Heart left ventricle (tissue), 16 donors: ENCODE data around the gene NEK5. TPM values are rescaled to one million over a fixed set of nuclear protein-coding genes. Genes with fewer than 3 reads are reported as not detected.

Experiments used
- ATAC-seq, 4 donors: fragments of 200-7000 bp; cut with Tn5 transposase; one replicate each; pipeline ENCODE4 v1.9.1; 2020 to 2022; ENCODE audit warnings: moderate library complexity in 4 of 4, mild to moderate bottlenecking in 3 of 4, moderate number of reproducible peaks in 1 of 4
- DNase-seq, 5 donors: peaks; one replicate each; pipeline ENCODE4 v3.0.0-alpha.2; 2020
- H3K27ac ChIP-seq, 12 donors: fragments of 200-600 bp; sonication (generic) in 4 of 12; one replicate each; pipeline versions ENCODE4 v1.5.0 to v1.8.0; 2016 to 2022; ENCODE audit warnings: mild to moderate bottlenecking in 2 of 12
- H3K27me3 ChIP-seq, 9 donors: fragments of 200-600 bp; sonication (generic) in 2 of 9; one replicate each; pipeline versions ENCODE4 v1.5.1 to v1.8.0; 2016 to 2022; ENCODE audit warnings: mild to moderate bottlenecking in 3 of 9
- H3K36me3 ChIP-seq, 9 donors: fragments of 200-600 bp; sonication (generic) in 2 of 9; one replicate each; pipeline versions ENCODE4 v1.5.0 to v1.8.0; 2018 to 2022; ENCODE audit warnings: mild to moderate bottlenecking in 2 of 9
- H3K4me1 ChIP-seq, 12 donors: fragments of 200-600 bp; sonication (generic) in 4 of 12; one replicate each; pipeline versions ENCODE4 v1.5.0 to v1.8.0; 2016 to 2022; ENCODE audit warnings: mild to moderate bottlenecking in 3 of 12
- H3K4me3 ChIP-seq, 12 donors: fragments of 200-600 bp; sonication (generic) in 4 of 12; one replicate each; pipeline versions ENCODE4 v1.5.0 to v1.8.0; 2017 to 2022; ENCODE audit warnings: mild to moderate bottlenecking in 9 of 12, moderate library complexity in 4 of 12
- H3K9me3 ChIP-seq, 12 donors: fragments of 200-600 bp; sonication (generic) in 4 of 12; one replicate each; pipeline versions ENCODE4 v1.5.0 to v1.8.0; 2016 to 2022; ENCODE audit warnings: mild to moderate bottlenecking in 1 of 12
- POLR2A ChIP-seq, 2 donors: fragments of 450-650 bp; IDR thresholded peaks; one replicate each; pipeline ENCODE4 v1.6.1; 2017; ENCODE audit warnings: antibody characterized with exemption in 2 of 2, mild to moderate bottlenecking in 2 of 2, moderate library complexity in 2 of 2
- WGBS, 4 donors: extraction: QIAGEN DNeasy Blood & Tissue Kit in 2 of 4; methylation state at CpG; one replicate each; pipeline versions ENCODE4 v1.1.5 to v1.1.7; 2013 to 2018; 5-methylcytosine and 5-hydroxymethylcytosine counted together
- intact Hi-C, 10 donors: fragments of 100-400 bp; cut with DNase I; formaldehyde crosslinking; loops; one replicate each; pipeline versions ENCODE4 v1.11.1 to v1.14.2; 2022
- polyA plus RNA-seq, 2 donors: library from polyadenylated mRNA; stranded (reverse); fragments of 200-250 nt; gene quantifications; one replicate each; pipeline ENCODE4 v1.2.3, GENCODE V29; 2013
- total RNA-seq, 9 donors: library from RNA; depleted of rRNA in 2 of 9; stranded (reverse); fragments of >200 nt in 2 of 9; fragmentation: NEBNext Ultra II Directional in 3 of 9; extraction: Animal tissue kit (Norgen Biotek cat#: 25700) in 3 of 9; gene quantifications; one replicate each; pipeline versions ENCODE4 v1.1.0 to v1.2.4, GENCODE V29; 2016 to 2023
- TF ChIP-seq, protein P1 (sequence below), 12 donors: fragments of 200-600 bp; sonication (generic) in 4 of 12; IDR thresholded peaks; one replicate each; pipeline versions ENCODE4 v1.5.0 to v1.8.0; 2018 to 2022; ENCODE audit warnings: antibody characterized with exemption in 12 of 12, mild to moderate bottlenecking in 5 of 12
- donor health status: ischemic (EF 13 %, LVEDD 7.1; RV severe dilation, severe dysfunction).
- donor health status: healthy with polysubstance abuse.
- donor health status: DM: no; HTN: yes; CAD: no.
- donor health status: DM: no; HTN: no; CAD: no.
- donor health status: ischemic (EF 25% LVEDD 6.9; RV normal size, moderate dysfunction).
- donor health status: ischemic (EF 25% LVEDD 5.7; RV mildly dilated, moderate dysfunction).
- donor health status: healthy.
- donor health status: DM: yes; HTN: yes; CAD: no.
- donor health status: ischemic (EF 35%, LVEDD 5.7; RV mildly dilated, moderate dysfunction).
- donor health status: nonischemic (EF 11% LVEDD 7.7; RV severe dilation, severe dysfunction).
- donor health status: DM: yes; HTN: yes; CAD: no.
- donor health status: PGD.
- donor health status: ischemic (EF 29% LVEDD 5.4; RV normal size, mild dysfunction).
- donor health status: nonischemic (EF 23%, LVEDD 6.1; RV moderate dilation, normal function).

NEK5 gene
- total and polyA plus RNA-seq, 11 donors = 0.04 to 1.1 (median 0.41) TPM; not detected in 3

DNA sequence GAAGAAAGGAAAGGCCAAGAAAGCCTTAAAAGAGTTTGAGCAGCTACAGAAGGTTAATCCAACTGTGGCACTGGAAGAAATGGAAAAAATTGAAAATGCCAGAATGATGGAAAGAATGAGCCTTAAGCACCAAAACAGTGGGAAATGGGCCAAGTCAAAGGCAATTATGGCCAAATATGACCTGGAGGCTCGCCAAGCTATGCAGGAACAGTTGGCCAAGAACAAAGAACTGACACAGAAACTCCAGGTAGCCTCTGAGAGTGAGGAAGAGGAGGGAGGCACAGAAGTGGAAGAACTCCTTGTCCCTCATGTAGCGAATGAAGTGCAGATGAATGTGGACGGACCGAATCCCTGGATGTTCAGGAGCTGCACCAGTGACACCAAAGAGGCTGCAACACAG, 99.3 kb downstream of the NEK5 start:
- intact Hi-C loops = no loop called here
- DNase-seq (no peak), ATAC-seq (no peak)
- no peaks in the 10 kb centered on the region for H3K27me3 ChIP-seq
- TF ChIP-seq, protein P1, sequence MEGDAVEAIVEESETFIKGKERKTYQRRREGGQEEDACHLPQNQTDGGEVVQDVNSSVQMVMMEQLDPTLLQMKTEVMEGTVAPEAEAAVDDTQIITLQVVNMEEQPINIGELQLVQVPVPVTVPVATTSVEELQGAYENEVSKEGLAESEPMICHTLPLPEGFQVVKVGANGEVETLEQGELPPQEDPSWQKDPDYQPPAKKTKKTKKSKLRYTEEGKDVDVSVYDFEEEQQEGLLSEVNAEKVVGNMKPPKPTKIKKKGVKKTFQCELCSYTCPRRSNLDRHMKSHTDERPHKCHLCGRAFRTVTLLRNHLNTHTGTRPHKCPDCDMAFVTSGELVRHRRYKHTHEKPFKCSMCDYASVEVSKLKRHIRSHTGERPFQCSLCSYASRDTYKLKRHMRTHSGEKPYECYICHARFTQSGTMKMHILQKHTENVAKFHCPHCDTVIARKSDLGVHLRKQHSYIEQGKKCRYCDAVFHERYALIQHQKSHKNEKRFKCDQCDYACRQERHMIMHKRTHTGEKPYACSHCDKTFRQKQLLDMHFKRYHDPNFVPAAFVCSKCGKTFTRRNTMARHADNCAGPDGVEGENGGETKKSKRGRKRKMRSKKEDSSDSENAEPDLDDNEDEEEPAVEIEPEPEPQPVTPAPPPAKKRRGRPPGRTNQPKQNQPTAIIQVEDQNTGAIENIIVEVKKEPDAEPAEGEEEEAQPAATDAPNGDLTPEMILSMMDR (IDR thresholded peaks at IDR 0.05) = no peak
- no peak for TF ChIP-seq POLR2A (IDR thresholded peaks at IDR 0.05)
- H3K36me3 ChIP-seq = peaks cover 0 to 45% (median 29%) of the 10 kb centered on the region in 9 donors
- WGBS, 4 donors = 92 to 98% (median 96%) methylated on average over 4 of the region's 4 CpGs
- no peaks in the 10 kb centered on the region for H3K9me3 ChIP-seq
- H3K4me1 ChIP-seq = peaks cover 0 to 7% (median 0%) of the 10 kb centered on the region in 12 donors
- no peak overlapping the region for H3K4me3 ChIP-seq
- no peak overlapping the region for H3K27ac ChIP-seq

GRCh38 chr13:52027832-52028231, 101.0 kb downstream of the NEK5 start:
- H3K27ac ChIP-seq = no peak overlapping the region
- 94 to 100% (median 98%) methylated on average over 1 of the region's 1 CpG for WGBS, 4 donors
- H3K36me3 ChIP-seq = peaks cover 0 to 60% (median 45%) of the 10 kb centered on the region in 9 donors
- no peak overlapping the region for H3K4me3 ChIP-seq
- DNase-seq = no peak
- peaks cover 0 to 7% (median 0%) of the 10 kb centered on the region in 12 donors for H3K4me1 ChIP-seq
- ATAC-seq = no peak
- TF ChIP-seq, protein P1 (IDR thresholded peaks at IDR 0.05) = no peak
- TF ChIP-seq POLR2A (IDR thresholded peaks at IDR 0.05) = no peak
- H3K27me3 ChIP-seq = no peaks in the 10 kb centered on the region
- intact Hi-C loops = no loop called here
- no peaks in the 10 kb centered on the region for H3K9me3 ChIP-seq

GRCh38 chr13:52026246-52026626, 102.6 kb downstream of the NEK5 start:
- no peak for TF ChIP-seq POLR2A (IDR thresholded peaks at IDR 0.05)
- TF ChIP-seq, protein P1 (IDR thresholded peaks at IDR 0.05) = no peak
- 94 to 97% (median 95%) methylated on average over 3 of the region's 3 CpGs for WGBS, 4 donors
- H3K36me3 ChIP-seq = peaks cover 0 to 76% (median 60%) of the 10 kb centered on the region in 9 donors

DNA sequence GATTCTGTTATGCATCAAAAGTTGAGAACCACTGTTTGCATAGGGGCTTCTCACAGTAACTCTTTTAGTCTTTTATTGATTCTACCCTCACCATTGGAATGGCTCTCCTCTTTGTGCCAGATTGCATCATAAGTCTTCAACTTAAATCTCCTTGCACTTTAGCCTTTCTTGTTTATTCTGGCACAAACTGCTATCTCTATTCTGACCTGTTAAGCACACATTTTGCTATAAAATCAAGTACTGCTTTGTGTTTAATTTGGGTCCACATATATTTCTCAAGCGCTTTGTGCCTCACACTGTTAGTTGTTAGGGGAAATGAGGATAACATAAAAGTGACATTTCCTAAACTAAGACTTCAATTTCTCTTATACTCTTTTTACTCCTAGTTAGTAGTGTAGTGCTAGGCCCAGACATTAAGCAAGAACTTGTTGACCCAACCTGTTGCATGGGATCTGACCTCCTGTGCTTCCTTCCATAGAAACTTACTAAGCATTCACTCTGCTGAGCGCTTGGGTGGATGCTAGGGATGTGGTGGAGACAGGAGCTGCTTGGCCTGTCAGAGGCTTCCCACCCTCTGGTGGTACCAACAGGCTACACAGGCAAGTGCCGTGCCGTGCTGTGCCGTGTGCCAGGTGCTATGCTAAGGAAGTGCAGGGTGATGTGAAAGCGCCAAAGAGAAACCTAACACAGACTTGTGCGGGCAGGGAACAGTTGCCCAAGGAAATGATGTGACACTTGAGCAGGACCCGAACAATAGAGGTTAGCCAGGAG, 103.2 kb downstream of the NEK5 start:
- DNase-seq (no peak), ATAC-seq (peak in 1 of 4 donors; percentile 39)
- H3K27me3 ChIP-seq = no peaks in the 10 kb centered on the region
- peaks cover 0 to 7% (median 0%) of the 10 kb centered on the region in 12 donors for H3K4me1 ChIP-seq
- intact Hi-C loops = no loop called here
- H3K9me3 ChIP-seq = no peaks in the 10 kb centered on the region
- H3K36me3 ChIP-seq = peaks cover 0 to 82% (median 65%) of the 10 kb centered on the region in 9 donors
- TF ChIP-seq POLR2A (IDR thresholded peaks at IDR 0.05) = no peak
- TF ChIP-seq, protein P1 (IDR thresholded peaks at IDR 0.05) = no peak
- no peak overlapping the region for H3K27ac ChIP-seq
- 92 to 99% (median 96%) methylated on average over 8 of the region's 8 CpGs for WGBS, 4 donors
- no peak overlapping the region for H3K4me3 ChIP-seq

More at GRCh38 chr13:52026246-52026626, 102.6 kb downstream of the NEK5 start:
- Histone ChIP-seq H3K4me1 (peaks cover 0 to 7% (median 0%) of the 10 kb centered on the region in 12 donors), H3K27ac (no peak overlapping the region), H3K27me3 (no peaks in the 10 kb centered on the region), H3K9me3 (no peaks in the 10 kb centered on the region), H3K4me3 (no peak overlapping the region)
- ATAC-seq (no peak), DNase-seq (no peak)
- intact Hi-C loops = no loop called here
